Progenitor cell of endocrine pancreas (in vitro differentiated cells): Measurements from ENCODE around the gene SLMAP. TPM values are rescaled to one million over a fixed set of nuclear protein-coding genes. Genes with fewer than 3 reads are reported as not detected.

Experiments used
- DNase-seq: peaks from one replicate; pipeline ENCODE4 v3.0.0; 2021; ENCODE audit warnings: low spot score; ENCODE audit not compliant: unreplicated experiment
- H3K27ac Mint-ChIP-seq: 2 replicates; pipeline ENCODE4 v1.8.0; 2021; ENCODE audit warnings: mild to moderate bottlenecking, moderate library complexity, mixed read lengths
- H3K27me3 Mint-ChIP-seq: 2 replicates; pipeline ENCODE4 v1.8.0; 2021; ENCODE audit warnings: mixed read lengths
- H3K36me3 Mint-ChIP-seq: 2 replicates; pipeline ENCODE4 v1.8.0; 2022; ENCODE audit warnings: mixed read lengths; ENCODE audit not compliant: insufficient read depth
- H3K4me1 Mint-ChIP-seq: 2 replicates; pipeline ENCODE4 v1.8.0; 2021; ENCODE audit warnings: low read depth, mixed read lengths
- H3K4me3 Mint-ChIP-seq: 2 replicates; pipeline ENCODE4 v1.8.0; 2021; ENCODE audit warnings: low read depth, mild to moderate bottlenecking, moderate library complexity, mixed read lengths
- H3K9me3 Mint-ChIP-seq: 2 replicates; pipeline ENCODE4 v1.8.0; 2021; ENCODE audit warnings: low read depth, mixed read lengths
- CTCF ChIP-seq: fragments of 200-600 bp; sonication (generic); IDR thresholded peaks from one replicate; pipeline ENCODE4 v1.5.0; 2021; ENCODE audit warnings: antibody characterized with exemption, mild to moderate bottlenecking; ENCODE audit not compliant: unreplicated experiment
- total RNA-seq: library from RNA; stranded (reverse); gene quantifications from 2 replicates; pipeline ENCODE4 v1.2.1, GENCODE V29; 2021

Gene SLMAP
- total RNA-seq, 1 donor from 2014 or later: 65.8 TPM

- Mint-ChIP-seq H3K9me3 (no peaks in the 10 kb centered on the region), H3K36me3 (no peaks in the 10 kb centered on the region)
These were observed 17.7 kb upstream of the SLMAP start for GRCh38 chr3:57738391-57738790.

GRCh38 chr3:57740027-57740426 is 16.1 kb upstream of the SLMAP start:
- Mint-ChIP-seq H3K27ac (no peak overlapping the region), H3K27me3 (no peaks in the 10 kb centered on the region), H3K9me3 (no peaks in the 10 kb centered on the region), H3K36me3 (no peaks in the 10 kb centered on the region), H3K4me3 (no peak overlapping the region), H3K4me1 (no peaks in the 10 kb centered on the region)
- DNase-seq: no peak
- TF ChIP-seq CTCF: no peak

More at GRCh38 chr3:57738391-57738790, 17.7 kb upstream of the SLMAP start:
- no peak for TF ChIP-seq CTCF
- DNase-seq: no peak
- Mint-ChIP-seq H3K27ac (no peak overlapping the region), H3K4me3 (no peak overlapping the region), H3K27me3 (no peaks in the 10 kb centered on the region), H3K4me1 (no peaks in the 10 kb centered on the region)

GRCh38 chr3:57743496-57743895 is 12.6 kb upstream of the SLMAP start:
- Mint-ChIP-seq H3K9me3 (no peaks in the 10 kb centered on the region), H3K4me1 (no peaks in the 10 kb centered on the region), H3K27ac (no peak overlapping the region), H3K36me3 (no peaks in the 10 kb centered on the region), H3K4me3 (no peak overlapping the region), H3K27me3 (no peaks in the 10 kb centered on the region)
- DNase-seq: no peak
- no peak for TF ChIP-seq CTCF

- TF ChIP-seq CTCF: no peak
- no peak for DNase-seq
- Mint-ChIP-seq H3K4me1 (no peaks in the 10 kb centered on the region), H3K9me3 (no peaks in the 10 kb centered on the region), H3K27me3 (no peaks in the 10 kb centered on the region), H3K4me3 (no peak overlapping the region), H3K36me3 (no peaks in the 10 kb centered on the region), H3K27ac (no peak overlapping the region)
These were observed 11.0 kb upstream of the SLMAP start for GRCh38 chr3:57745101-57745500.

GRCh38 chr3:57746156-57747010 is 9.7 kb upstream of the SLMAP start:
- TF ChIP-seq CTCF: no peak
- no peak overlapping the region for H3K4me3 Mint-ChIP-seq
- no peaks in the 10 kb centered on the region for H3K9me3 Mint-ChIP-seq
- H3K27me3 Mint-ChIP-seq: no peaks in the 10 kb centered on the region
- H3K4me1 Mint-ChIP-seq: no peaks in the 10 kb centered on the region
- no peak for DNase-seq
- no peak overlapping the region for H3K27ac Mint-ChIP-seq
- no peaks in the 10 kb centered on the region for H3K36me3 Mint-ChIP-seq
